IMR-90 (cell line): Measurements from ENCODE around the gene PRKAG1. TPM values are rescaled to one million over a fixed set of nuclear protein-coding genes. Genes with fewer than 3 reads are reported as not detected.
A peak's percentile ranks its signal among the peaks of the same experiment; 100 is the strongest.

Experiments used
- ATAC-seq: fragments of 200-7000 bp; cut with Tn5 transposase; 2 replicates; pipeline ENCODE4 v1.9.1; 2020; ENCODE audit warnings: low read depth, mild to moderate bottlenecking, moderate library complexity
- BruUV-seq: library from RNA; stranded (reverse); fragments of 400-500 nt; replicated peaks from 2 replicates; lab custom pipeline; 2021; lab: Mats Ljungman, UMichigan
- CTCF ChIA-PET: fragments of 300-600 bp; formaldehyde crosslinking; extraction: SDS; loops from one replicate; lab custom pipeline; 2021; ENCODE audit warnings: antibody characterized with exemption; lab: Yijun Ruan, JAX
- POLR2A ChIA-PET: fragments of 300-600 bp; sonication (Branson Sonifier 250); formaldehyde crosslinking; loops from one replicate; lab custom pipeline; 2022; ENCODE audit warnings: antibody characterized with exemption; ENCODE audit not compliant: unreplicated experiment; lab: Charles Lee
- DNase-seq: peaks from one replicate; pipeline ENCODE4 v3.0.0; 2013
- H2AFZ ChIP-seq: replicated peaks from 2 replicates; pipeline ENCODE3; 2013; ENCODE audit warnings: low read length, mild to moderate bottlenecking; ENCODE audit not compliant: poor library complexity
- H2AK5ac ChIP-seq: 2 replicates; pipeline ENCODE4 v1.6.1; 2013; ENCODE audit warnings: low read depth, low read length, inconsistent platforms
- H2AK9ac ChIP-seq: replicated peaks from 2 replicates; pipeline ENCODE3; 2013; ENCODE audit warnings: mild to moderate bottlenecking, low read depth, low read length, moderate library complexity; ENCODE audit not compliant: poor library complexity
- H2BK120ac ChIP-seq: 2 replicates; pipeline ENCODE4 v1.6.1; 2013; ENCODE audit warnings: low read depth, low read length, inconsistent platforms
- H2BK15ac ChIP-seq: 3 replicates; pipeline ENCODE4 v1.6.1; 2013; ENCODE audit warnings: low read depth, low read length, inconsistent platforms
- H2BK20ac ChIP-seq: 2 replicates; pipeline ENCODE4 v1.6.1; 2013; ENCODE audit warnings: low read depth, mild to moderate bottlenecking, inconsistent platforms, low read length, moderate library complexity
- H2BK5ac ChIP-seq: 2 replicates; pipeline ENCODE4 v1.6.1; 2013; ENCODE audit warnings: mild to moderate bottlenecking, low read depth, low read length, inconsistent platforms; ENCODE audit not compliant: poor library complexity, severe bottlenecking
- H3K14ac ChIP-seq: replicated peaks from 2 replicates; pipeline ENCODE4 v1.6.1; 2013; ENCODE audit warnings: low read depth, low read length, inconsistent platforms
- H3K18ac ChIP-seq: 2 replicates; pipeline ENCODE4 v1.6.1; 2013; ENCODE audit warnings: low read depth, low read length, control low read depth
- H3K23ac ChIP-seq: 2 replicates; pipeline ENCODE4 v1.6.1; 2013; ENCODE audit warnings: low read depth, low read length, inconsistent platforms
- H3K27ac ChIP-seq: 2 replicates; pipeline ENCODE4 v1.5.1; 2013; ENCODE audit warnings: mild to moderate bottlenecking, control low read depth, low read length; ENCODE audit not compliant: insufficient read depth
- H3K27me3 ChIP-seq: 2 replicates; pipeline ENCODE4 v1.6.1; 2013; ENCODE audit warnings: low read length; ENCODE audit not compliant: control insufficient read depth, insufficient read depth
- H3K36me3 ChIP-seq: 2 replicates; pipeline ENCODE4 v1.6.1; 2013; ENCODE audit warnings: low read length, mixed read lengths; ENCODE audit not compliant: control insufficient read depth, insufficient read depth
- H3K4ac ChIP-seq: 2 replicates; pipeline ENCODE4 v1.6.1; 2013; ENCODE audit warnings: low read depth, low read length, inconsistent platforms
- H3K4me1 ChIP-seq: 2 replicates; pipeline ENCODE4 v1.6.1; 2013; ENCODE audit warnings: low read length, mixed read lengths; ENCODE audit not compliant: control insufficient read depth, insufficient read depth
- H3K4me2 ChIP-seq: 2 replicates; pipeline ENCODE4 v1.6.1; 2013; ENCODE audit warnings: low read depth, mild to moderate bottlenecking, control low read depth, low read length, moderate library complexity
- H3K4me3 ChIP-seq: 2 replicates; pipeline ENCODE4 v1.5.1; 2013; ENCODE audit warnings: low read depth, mild to moderate bottlenecking, control low read depth, low read length, moderate library complexity; ENCODE audit not compliant: insufficient read depth
- H3K56ac ChIP-seq: 2 replicates; pipeline ENCODE4 v1.6.1; 2013; ENCODE audit warnings: low read length, inconsistent platforms; ENCODE audit not compliant: insufficient read depth; ENCODE audit errors: extremely low read depth
- H3K79me1 ChIP-seq, 2 experiments: 2 replicates each; pipeline ENCODE4 v1.6.1; 2013; ENCODE audit warnings: low read length in 2 of 2, inconsistent platforms in 1 of 2, low read depth in 1 of 2
- H3K9ac ChIP-seq: 2 replicates; pipeline ENCODE4 v1.6.1; 2013; ENCODE audit warnings: low read depth, low read length, control low read depth
- H3K9me1 ChIP-seq: 2 replicates; pipeline ENCODE4 v1.6.1; 2013; ENCODE audit warnings: low read length, inconsistent platforms; ENCODE audit not compliant: insufficient read depth
- H3K9me3 ChIP-seq: 2 replicates; pipeline ENCODE4 v1.6.1; 2013; ENCODE audit warnings: low read length; ENCODE audit not compliant: control insufficient read depth, insufficient read depth
- H4K20me1 ChIP-seq: 2 replicates; pipeline ENCODE4 v1.6.1; 2013; ENCODE audit warnings: low read length, inconsistent platforms; ENCODE audit not compliant: insufficient read depth
- H4K5ac ChIP-seq: 2 replicates; pipeline ENCODE4 v1.6.1; 2013; ENCODE audit warnings: mild to moderate bottlenecking, low read depth, low read length, control low read depth
- H4K8ac ChIP-seq, 2 experiments: 2 replicates each; pipeline ENCODE4 v1.6.1; 2013; ENCODE audit warnings: low read depth in 2 of 2, low read length in 2 of 2, control low read depth in 1 of 2, inconsistent platforms in 1 of 2
- H4K91ac ChIP-seq: 2 replicates; pipeline ENCODE4 v1.6.1; 2013; ENCODE audit warnings: low read depth, low read length, inconsistent platforms; ENCODE audit not compliant: insufficient read depth
- FOS ChIP-seq: fragments of 150-350 bp; IDR thresholded peaks from 2 replicates; pipeline ENCODE4 v1.6.1; 2016; ENCODE audit warnings: low read depth, low read length
- MAZ ChIP-seq: IDR thresholded peaks from 2 replicates; pipeline ENCODE4 v1.6.1; 2012; ENCODE audit warnings: low read depth, mild to moderate bottlenecking, low read length, improper control_type of control experiment, moderate library complexity, borderline replicate concordance
- RAD21 ChIP-seq: IDR thresholded peaks from 2 replicates; pipeline ENCODE4 v1.6.1; 2012; ENCODE audit warnings: low read length, improper control_type of control experiment
- SMC3 ChIP-seq: fragments of 150-350 bp; IDR thresholded peaks from 2 replicates; pipeline ENCODE4 v1.6.1; 2016; ENCODE audit warnings: low read depth, mild to moderate bottlenecking, antibody characterized with exemption, low read length, moderate library complexity
- dilution Hi-C: fragments of 300-500 bp; cut with HindIII; formaldehyde crosslinking; loops from one replicate; pipeline ENCODE4 v1.14.3; 2018; ENCODE audit warnings: low sequenced_read_pairs; ENCODE audit not compliant: unreplicated experiment
- in situ Hi-C: fragments of 300-500 bp; cut with MboI; formaldehyde crosslinking; loops from 3 replicates; pipeline ENCODE4 v1.14.3; 2019; ENCODE audit warnings: low sequenced_read_pairs, inconsistent platforms, mixed read lengths
- intact Hi-C: fragments of 100-400 bp; cut with micrococcal nuclease; formaldehyde crosslinking; loops from 2 replicates; pipeline ENCODE4 v1.10.0; 2022
- polyA plus RNA-seq, 3 experiments: library from polyadenylated mRNA; depleted of rRNA; stranded (reverse); fragments of >200 nt; gene quantifications; 2 replicates each; pipeline ENCODE4 v1.2.3, GENCODE V29; 2012; ENCODE audit warnings: low replicate concordance in 1 of 3
- total RNA-seq: library from RNA; depleted of rRNA; stranded (reverse); fragments of >200 nt; gene quantifications from 2 replicates; pipeline ENCODE4 v1.2.3, GENCODE V29; 2012
- TF ChIP-seq, protein P1 (sequence below): conservative IDR thresholded peaks from 2 replicates; pipeline ENCODE4 v1.5.1; 2012; ENCODE audit warnings: mild to moderate bottlenecking, low read depth, low read length, improper control_type of control experiment

Gene PRKAG1
- total and polyA plus RNA-seq, 2 of the 4 experiments (the other 2 are of a cell fraction), result 81.1 to 106 TPM

DNA sequence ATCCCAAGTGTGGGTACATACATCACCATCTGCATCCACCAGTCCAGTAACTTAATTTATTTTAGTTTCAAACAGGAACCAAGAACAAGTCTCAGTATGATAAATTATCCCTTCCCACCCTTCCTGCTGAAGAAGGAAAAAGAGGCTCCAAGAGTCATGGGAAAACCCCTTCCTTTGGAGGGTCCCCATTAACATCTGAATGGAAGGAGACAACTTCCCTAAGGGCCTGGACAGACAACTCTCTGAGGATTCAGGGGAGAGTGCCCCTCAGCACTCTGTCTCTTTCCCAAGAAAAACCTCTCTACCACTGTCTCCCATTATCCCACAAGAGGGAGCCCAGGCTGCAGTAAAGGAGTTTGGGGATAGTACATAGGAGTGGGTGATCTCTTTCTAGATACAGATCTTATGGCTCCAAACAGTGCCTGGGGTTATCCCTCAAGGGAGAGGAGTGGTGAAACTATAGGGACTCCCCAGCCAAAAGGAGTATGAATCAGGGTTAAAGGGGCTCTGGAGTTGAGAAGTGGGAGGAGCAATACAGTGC is 53.2 kb downstream of the PRKAG1 start:
- H4K8ac ChIP-seq, result no peak overlapping the region
- intact Hi-C loops, result no loop called here
- H3K4ac ChIP-seq, result no peak overlapping the region
- no peaks in the 10 kb centered on the region for H4K20me1 ChIP-seq
- H3K79me1 ChIP-seq, result no peaks in the 10 kb centered on the region
- no peak overlapping the region for H4K91ac ChIP-seq
- H3K4me2 ChIP-seq, result no peak overlapping the region
- H3K9me3 ChIP-seq, result no peaks in the 10 kb centered on the region
- H3K56ac ChIP-seq, result no peak overlapping the region
- peak; percentile 46 for TF ChIP-seq SMC3
- TF ChIP-seq MAZ, result no peak
- peak; percentile 65 for TF ChIP-seq RAD21
- no peak for TF ChIP-seq FOS
- TF ChIP-seq, protein P1, sequence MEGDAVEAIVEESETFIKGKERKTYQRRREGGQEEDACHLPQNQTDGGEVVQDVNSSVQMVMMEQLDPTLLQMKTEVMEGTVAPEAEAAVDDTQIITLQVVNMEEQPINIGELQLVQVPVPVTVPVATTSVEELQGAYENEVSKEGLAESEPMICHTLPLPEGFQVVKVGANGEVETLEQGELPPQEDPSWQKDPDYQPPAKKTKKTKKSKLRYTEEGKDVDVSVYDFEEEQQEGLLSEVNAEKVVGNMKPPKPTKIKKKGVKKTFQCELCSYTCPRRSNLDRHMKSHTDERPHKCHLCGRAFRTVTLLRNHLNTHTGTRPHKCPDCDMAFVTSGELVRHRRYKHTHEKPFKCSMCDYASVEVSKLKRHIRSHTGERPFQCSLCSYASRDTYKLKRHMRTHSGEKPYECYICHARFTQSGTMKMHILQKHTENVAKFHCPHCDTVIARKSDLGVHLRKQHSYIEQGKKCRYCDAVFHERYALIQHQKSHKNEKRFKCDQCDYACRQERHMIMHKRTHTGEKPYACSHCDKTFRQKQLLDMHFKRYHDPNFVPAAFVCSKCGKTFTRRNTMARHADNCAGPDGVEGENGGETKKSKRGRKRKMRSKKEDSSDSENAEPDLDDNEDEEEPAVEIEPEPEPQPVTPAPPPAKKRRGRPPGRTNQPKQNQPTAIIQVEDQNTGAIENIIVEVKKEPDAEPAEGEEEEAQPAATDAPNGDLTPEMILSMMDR, result peak; percentile 62
- no peak overlapping the region for H3K14ac ChIP-seq
- H2BK120ac ChIP-seq, result no peak overlapping the region
- dilution Hi-C loops, result no loop called here
- no peak overlapping the region for H2AK9ac ChIP-seq
- BruUV-seq, result no TSS peak
- ChIA-PET POLR2A (no interaction called here), CTCF (no interaction called here)
- no peak overlapping the region for H2AFZ ChIP-seq
- H2BK15ac ChIP-seq, result no peak overlapping the region
- no peak overlapping the region for H3K9ac ChIP-seq
- DNase-seq, result peak; percentile 38
- no peak overlapping the region for H3K4me3 ChIP-seq
- H2BK5ac ChIP-seq, result no peak overlapping the region
- H2BK20ac ChIP-seq, result no peak overlapping the region
- H4K5ac ChIP-seq, result no peak overlapping the region
- H3K18ac ChIP-seq, result no peak overlapping the region
- no peak overlapping the region for H2AK5ac ChIP-seq
- peaks cover 3% of the 10 kb centered on the region; the same call in 1 of the 2 replicates for H3K4me1 ChIP-seq
- in situ Hi-C loops, result no loop called here
- peak; percentile 80 for ATAC-seq
- H3K23ac ChIP-seq, result no peak overlapping the region
- no peaks in the 10 kb centered on the region for H3K36me3 ChIP-seq
- H3K27ac ChIP-seq, result no peak overlapping the region
- H3K27me3 ChIP-seq, result peaks cover 59% of the 10 kb centered on the region
- no peaks in the 10 kb centered on the region for H3K9me1 ChIP-seq
